IMR-90 (cell line): ENCODE data around the gene ARAP2.

Source experiments
- BHLHE40 ChIP-seq: fragments of 150-350 bp; IDR thresholded peaks from 2 replicates; pipeline ENCODE4 v1.6.1; 2016; ENCODE audit warnings: mild to moderate bottlenecking, low read depth, low read length
- CEBPB ChIP-seq: IDR thresholded peaks from 2 replicates; pipeline ENCODE4 v1.6.1; 2012; ENCODE audit warnings: low read depth, low read length, improper control_type of control experiment
- ELK1 ChIP-seq: fragments of 150-350 bp; IDR thresholded peaks from 2 replicates; pipeline ENCODE4 v1.6.1; 2016; ENCODE audit warnings: low read depth, mild to moderate bottlenecking, low read length, moderate library complexity, borderline replicate concordance
- FOS ChIP-seq: fragments of 150-350 bp; IDR thresholded peaks from 2 replicates; pipeline ENCODE4 v1.6.1; 2016; ENCODE audit warnings: low read depth, low read length
- MAFK ChIP-seq: IDR thresholded peaks from 2 replicates; pipeline ENCODE4 v1.6.1; 2012; ENCODE audit warnings: low read depth, low read length, improper control_type of control experiment
- MAZ ChIP-seq: IDR thresholded peaks from 2 replicates; pipeline ENCODE4 v1.6.1; 2012; ENCODE audit warnings: low read depth, mild to moderate bottlenecking, low read length, improper control_type of control experiment, moderate library complexity, borderline replicate concordance
- NFE2L2 ChIP-seq: fragments of 150-350 bp; IDR thresholded peaks from 2 replicates; pipeline ENCODE4 v1.6.1; 2016; ENCODE audit warnings: low read depth, mild to moderate bottlenecking, low read length
- POLR2A ChIP-seq: IDR thresholded peaks from 2 replicates; pipeline ENCODE4 v1.6.1; 2012; ENCODE audit warnings: mild to moderate bottlenecking, low read depth, low read length
- RAD21 ChIP-seq: IDR thresholded peaks from 2 replicates; pipeline ENCODE4 v1.6.1; 2012; ENCODE audit warnings: low read length, improper control_type of control experiment
- RCOR1 ChIP-seq: IDR thresholded peaks from 2 replicates; pipeline ENCODE4 v1.6.1; 2012; ENCODE audit warnings: mild to moderate bottlenecking, low read length, improper control_type of control experiment; ENCODE audit not compliant: insufficient replicate concordance
- RFX5 ChIP-seq: IDR thresholded peaks from 2 replicates; pipeline ENCODE4 v1.8.0; 2012; ENCODE audit warnings: low read depth, mild to moderate bottlenecking, low read length, moderate library complexity
- SMC3 ChIP-seq: fragments of 150-350 bp; IDR thresholded peaks from 2 replicates; pipeline ENCODE4 v1.6.1; 2016; ENCODE audit warnings: low read depth, mild to moderate bottlenecking, antibody characterized with exemption, low read length, moderate library complexity
- USF2 ChIP-seq: fragments of 150-350 bp; IDR thresholded peaks from 2 replicates; pipeline ENCODE4 v1.6.1; 2017; ENCODE audit warnings: mild to moderate bottlenecking, antibody characterized with exemption, low read length, low read depth
- TF ChIP-seq, protein P1 (sequence below): conservative IDR thresholded peaks from 2 replicates; pipeline ENCODE4 v1.5.1; 2012; ENCODE audit warnings: mild to moderate bottlenecking, low read depth, low read length, improper control_type of control experiment

DNA sequence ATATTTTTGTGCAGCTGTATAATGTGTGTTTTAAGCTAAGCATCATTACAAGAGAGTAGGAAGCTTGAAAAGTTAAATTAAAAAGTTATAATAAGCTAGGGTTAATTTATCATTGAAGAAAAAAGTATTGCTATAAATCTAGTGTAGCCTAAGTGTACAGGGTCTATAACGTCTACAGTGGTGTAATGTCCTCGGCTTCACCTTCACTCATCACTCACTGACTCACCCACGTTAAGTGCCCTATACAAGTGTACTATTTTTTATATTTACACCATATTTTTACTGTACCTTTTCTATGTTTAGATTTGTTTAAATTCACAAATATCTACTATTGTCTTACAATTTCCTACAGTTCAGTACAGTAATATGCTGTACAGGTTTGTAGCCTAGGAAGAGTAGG is 23.5 kb downstream of the ARAP2 start:
- TF ChIP-seq, protein P1, sequence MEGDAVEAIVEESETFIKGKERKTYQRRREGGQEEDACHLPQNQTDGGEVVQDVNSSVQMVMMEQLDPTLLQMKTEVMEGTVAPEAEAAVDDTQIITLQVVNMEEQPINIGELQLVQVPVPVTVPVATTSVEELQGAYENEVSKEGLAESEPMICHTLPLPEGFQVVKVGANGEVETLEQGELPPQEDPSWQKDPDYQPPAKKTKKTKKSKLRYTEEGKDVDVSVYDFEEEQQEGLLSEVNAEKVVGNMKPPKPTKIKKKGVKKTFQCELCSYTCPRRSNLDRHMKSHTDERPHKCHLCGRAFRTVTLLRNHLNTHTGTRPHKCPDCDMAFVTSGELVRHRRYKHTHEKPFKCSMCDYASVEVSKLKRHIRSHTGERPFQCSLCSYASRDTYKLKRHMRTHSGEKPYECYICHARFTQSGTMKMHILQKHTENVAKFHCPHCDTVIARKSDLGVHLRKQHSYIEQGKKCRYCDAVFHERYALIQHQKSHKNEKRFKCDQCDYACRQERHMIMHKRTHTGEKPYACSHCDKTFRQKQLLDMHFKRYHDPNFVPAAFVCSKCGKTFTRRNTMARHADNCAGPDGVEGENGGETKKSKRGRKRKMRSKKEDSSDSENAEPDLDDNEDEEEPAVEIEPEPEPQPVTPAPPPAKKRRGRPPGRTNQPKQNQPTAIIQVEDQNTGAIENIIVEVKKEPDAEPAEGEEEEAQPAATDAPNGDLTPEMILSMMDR = no peak
- no peak for TF ChIP-seq POLR2A
- no peak for TF ChIP-seq FOS
- no peak for TF ChIP-seq USF2
- no peak for TF ChIP-seq NFE2L2
- no peak for TF ChIP-seq BHLHE40
- TF ChIP-seq SMC3 = no peak
- no peak for TF ChIP-seq ELK1
- no peak for TF ChIP-seq RAD21
- no peak for TF ChIP-seq MAFK
- TF ChIP-seq RFX5 = no peak
- TF ChIP-seq MAZ = no peak
- no peak for TF ChIP-seq CEBPB
- no peak for TF ChIP-seq RCOR1
